GM12864 (cell line): ENCODE results near the gene FZD8.

Source experiments
- DNase-seq: peaks from one replicate; pipeline ENCODE4 v3.0.0-alpha.2; 2011; ENCODE audit warnings: low read depth
- H3K4me3 ChIP-seq: 2 replicates; pipeline ENCODE4 v1.5.1; 2011; ENCODE audit warnings: mild to moderate bottlenecking, low read depth, low read length, control low read depth
- TF ChIP-seq, protein P1 (sequence below): IDR thresholded peaks from 2 replicates; pipeline ENCODE4 v1.5.1; 2011; ENCODE audit warnings: low read depth, mild to moderate bottlenecking, moderate library complexity, low read length, control low read depth, inconsistent platforms; ENCODE audit errors: missing control alignments

FZD8 gene

DNA sequence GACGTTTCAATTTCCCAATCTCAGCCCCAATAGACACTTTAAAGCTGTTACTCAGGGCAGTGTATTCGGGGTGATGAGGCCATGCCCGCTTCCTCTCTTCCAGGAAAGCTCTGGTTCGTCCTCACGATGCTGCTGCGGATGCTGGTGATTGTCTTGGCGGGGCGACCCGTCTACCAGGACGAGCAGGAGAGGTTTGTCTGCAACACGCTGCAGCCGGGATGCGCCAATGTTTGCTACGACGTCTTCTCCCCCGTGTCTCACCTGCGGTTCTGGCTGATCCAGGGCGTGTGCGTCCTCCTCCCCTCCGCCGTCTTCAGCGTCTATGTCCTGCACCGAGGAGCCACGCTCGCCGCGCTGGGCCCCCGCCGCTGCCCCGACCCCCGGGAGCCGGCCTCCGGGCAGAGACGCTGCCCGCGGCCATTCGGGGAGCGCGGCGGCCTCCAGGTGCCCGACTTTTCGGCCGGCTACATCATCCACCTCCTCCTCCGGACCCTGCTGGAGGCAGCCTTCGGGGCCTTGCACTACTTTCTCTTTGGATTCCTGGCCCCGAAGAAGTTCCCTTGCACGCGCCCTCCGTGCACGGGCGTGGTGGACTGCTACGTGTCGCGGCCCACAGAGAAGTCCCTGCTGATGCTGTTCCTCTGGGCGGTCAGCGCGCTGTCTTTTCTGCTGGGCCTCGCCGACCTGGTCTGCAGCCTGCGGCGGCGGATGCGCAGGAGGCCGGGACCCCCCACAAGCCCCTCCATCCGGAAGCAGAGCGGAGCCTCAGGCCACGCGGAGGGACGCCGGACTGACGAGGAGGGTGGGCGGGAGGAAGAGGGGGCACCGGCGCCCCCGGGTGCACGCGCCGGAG is 34.4 kb downstream of the FZD8 start:
- DNase-seq, result no peak
- no peak overlapping the region for H3K4me3 ChIP-seq
- TF ChIP-seq, protein P1, sequence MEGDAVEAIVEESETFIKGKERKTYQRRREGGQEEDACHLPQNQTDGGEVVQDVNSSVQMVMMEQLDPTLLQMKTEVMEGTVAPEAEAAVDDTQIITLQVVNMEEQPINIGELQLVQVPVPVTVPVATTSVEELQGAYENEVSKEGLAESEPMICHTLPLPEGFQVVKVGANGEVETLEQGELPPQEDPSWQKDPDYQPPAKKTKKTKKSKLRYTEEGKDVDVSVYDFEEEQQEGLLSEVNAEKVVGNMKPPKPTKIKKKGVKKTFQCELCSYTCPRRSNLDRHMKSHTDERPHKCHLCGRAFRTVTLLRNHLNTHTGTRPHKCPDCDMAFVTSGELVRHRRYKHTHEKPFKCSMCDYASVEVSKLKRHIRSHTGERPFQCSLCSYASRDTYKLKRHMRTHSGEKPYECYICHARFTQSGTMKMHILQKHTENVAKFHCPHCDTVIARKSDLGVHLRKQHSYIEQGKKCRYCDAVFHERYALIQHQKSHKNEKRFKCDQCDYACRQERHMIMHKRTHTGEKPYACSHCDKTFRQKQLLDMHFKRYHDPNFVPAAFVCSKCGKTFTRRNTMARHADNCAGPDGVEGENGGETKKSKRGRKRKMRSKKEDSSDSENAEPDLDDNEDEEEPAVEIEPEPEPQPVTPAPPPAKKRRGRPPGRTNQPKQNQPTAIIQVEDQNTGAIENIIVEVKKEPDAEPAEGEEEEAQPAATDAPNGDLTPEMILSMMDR, result no peak

DNA sequence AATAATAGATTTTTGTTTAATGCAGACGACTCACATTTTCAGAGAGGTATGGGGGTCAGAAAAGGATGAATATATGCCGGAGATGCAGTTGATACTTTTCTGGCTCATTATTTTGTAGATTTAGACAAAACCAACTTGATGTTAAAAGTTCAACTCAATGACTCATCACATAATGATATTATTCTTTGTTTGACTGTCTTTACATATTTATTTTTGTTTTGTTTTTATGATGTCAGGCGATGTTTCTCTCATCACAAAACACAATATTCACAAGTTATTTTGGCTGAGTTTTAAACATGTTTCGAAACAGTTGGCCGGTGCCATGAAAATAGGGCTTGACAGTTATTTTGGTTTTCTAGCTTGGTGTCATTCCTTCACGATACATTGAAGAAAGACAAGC is 35.7 kb downstream of the FZD8 start:
- no peak for DNase-seq
- TF ChIP-seq, protein P1, result no peak
- H3K4me3 ChIP-seq, result no peak overlapping the region

DNA sequence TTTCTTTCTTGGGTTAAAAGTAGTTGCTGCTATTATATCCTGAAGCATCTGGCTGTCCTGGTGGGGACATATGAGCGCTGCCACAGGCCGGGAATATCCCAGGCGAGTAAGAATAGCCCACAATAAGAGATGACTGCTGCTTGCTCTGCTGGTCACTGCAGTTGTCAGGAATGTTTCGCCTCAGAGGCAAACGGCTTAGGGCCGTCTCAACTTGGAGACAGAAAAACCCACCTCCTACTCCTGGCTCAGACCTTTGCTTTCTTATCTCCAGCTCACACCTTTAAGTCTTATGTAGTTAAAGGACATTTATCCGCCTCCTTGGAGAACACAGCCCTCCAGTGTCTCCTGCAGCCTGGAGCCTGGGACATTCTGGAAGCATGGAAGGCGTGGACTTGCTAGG is 36.9 kb downstream of the FZD8 start, which contains the start of gene GJD4:
TSS of gene GJD4 (plus strand) at position 151 of the 400 bp plus-strand sequence. CDS start at position 378, 227 bp downstream.
- DNase-seq, result no peak
- H3K4me3 ChIP-seq, result no peak within 1 kb of the TSS
- TF ChIP-seq, protein P1, result no peak

DNA sequence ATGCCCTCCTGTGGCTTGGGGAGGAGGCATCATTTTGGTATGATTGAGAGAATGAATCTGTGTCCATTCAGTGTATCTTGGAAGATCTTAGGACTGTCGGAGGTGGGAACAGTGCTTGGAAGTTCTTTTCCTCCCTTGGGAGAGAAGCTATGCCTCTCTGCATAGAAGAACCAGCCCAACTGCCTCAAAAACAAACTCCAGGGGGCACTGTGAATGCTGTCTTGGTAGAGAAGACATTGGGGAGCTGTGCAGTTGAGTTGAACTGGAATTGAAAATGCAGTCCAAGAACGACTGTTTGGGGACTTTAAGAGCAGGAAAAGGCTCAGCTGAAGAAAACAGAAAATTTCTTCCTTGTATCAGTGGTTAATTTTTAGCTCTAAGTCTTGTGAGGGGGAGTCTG is 41.9 kb downstream of the FZD8 start:
- no peak overlapping the region for H3K4me3 ChIP-seq
- TF ChIP-seq, protein P1, result peak; percentile 20
- no peak for DNase-seq

DNA sequence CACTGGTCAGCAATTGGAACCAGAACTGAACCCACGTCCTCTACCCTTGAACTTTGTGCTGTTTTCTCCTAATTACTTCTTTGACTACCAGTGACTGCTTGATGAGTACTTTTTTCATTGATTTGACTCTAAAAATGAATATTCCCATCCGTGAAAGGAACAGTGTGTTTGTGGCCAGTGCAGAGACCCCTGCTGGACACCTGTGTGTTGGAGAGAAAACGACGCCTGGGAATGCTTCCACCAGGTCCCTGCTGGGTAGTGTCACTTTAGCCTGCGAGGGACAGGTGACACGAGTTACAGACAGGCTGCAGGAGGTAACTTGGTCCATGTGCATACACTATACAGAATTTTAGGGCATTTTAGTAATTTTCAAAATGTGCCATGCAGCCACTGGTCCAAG is 43.7 kb downstream of the FZD8 start:
- TF ChIP-seq, protein P1, result no peak
- H3K4me3 ChIP-seq, result no peak overlapping the region
- no peak for DNase-seq

DNA sequence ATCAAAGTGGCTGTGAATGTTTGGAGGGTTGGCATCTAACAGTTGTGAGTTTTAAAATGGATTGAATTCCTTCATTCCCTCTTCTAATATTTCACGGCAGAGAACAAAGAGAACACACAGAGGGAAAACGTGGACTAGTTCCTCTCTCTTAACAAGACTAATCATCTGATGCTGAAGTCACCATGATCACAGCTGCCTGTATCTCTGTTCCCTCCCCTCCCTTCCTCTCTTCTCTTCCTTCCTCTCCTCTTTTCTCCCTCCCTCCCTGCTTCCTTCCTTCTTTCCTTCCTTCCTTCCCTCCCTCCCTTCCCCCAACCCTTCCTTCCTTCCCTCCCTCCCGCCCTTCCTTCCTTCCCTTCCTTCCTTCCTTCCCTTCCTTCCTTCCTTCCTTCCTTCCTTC is 47.0 kb downstream of the FZD8 start:
- DNase-seq, result no peak
- TF ChIP-seq, protein P1, result no peak
- H3K4me3 ChIP-seq, result no peak overlapping the region
